Hepatocyte (in vitro differentiated cells): ENCODE measurements around the gene CHST3. TPM values are rescaled to one million over a fixed set of nuclear protein-coding genes. Genes with fewer than 3 reads are reported as not detected.
A peak's percentile ranks its signal among the peaks of the same experiment; 100 is the strongest.

Experiments
- DNase-seq: peaks from one replicate; pipeline ENCODE4 v3.0.0-alpha.2; 2016; ENCODE audit warnings: low spot score
- H2AFZ ChIP-seq: fragments of 200-600 bp; sonication (generic); 2 replicates; pipeline ENCODE4 v1.6.0; 2016; ENCODE audit warnings: antibody characterized with exemption, mild to moderate bottlenecking
- H3K27ac ChIP-seq: fragments of 200-600 bp; sonication (generic); 2 replicates; pipeline ENCODE4 v1.5.1; 2016; ENCODE audit warnings: mild to moderate bottlenecking
- H3K27me3 ChIP-seq: fragments of 200-600 bp; sonication (generic); 2 replicates; pipeline ENCODE4 v1.6.1; 2016
- H3K36me3 ChIP-seq: fragments of 200-600 bp; sonication (generic); replicated peaks from 2 replicates; pipeline ENCODE4 v1.5.1; 2016; ENCODE audit warnings: low read depth; ENCODE audit not compliant: insufficient read depth
- H3K4me1 ChIP-seq: fragments of 200-600 bp; sonication (generic); 2 replicates; pipeline ENCODE4 v1.5.1; 2016; ENCODE audit warnings: mild to moderate bottlenecking, moderate library complexity; ENCODE audit not compliant: insufficient read depth
- H3K4me2 ChIP-seq: fragments of 200-600 bp; sonication (generic); 2 replicates; pipeline ENCODE4 v1.6.0; 2016
- H3K4me3 ChIP-seq: fragments of 200-600 bp; sonication (generic); 2 replicates; pipeline ENCODE4 v1.5.1; 2016; ENCODE audit warnings: mild to moderate bottlenecking
- H3K79me2 ChIP-seq: fragments of 200-600 bp; sonication (generic); 2 replicates; pipeline ENCODE4 v1.6.0; 2017; ENCODE audit warnings: mild to moderate bottlenecking
- H3K9me2 ChIP-seq: fragments of 200-600 bp; sonication (generic); replicated peaks from 2 replicates; pipeline ENCODE4 v1.6.0; 2017; ENCODE audit warnings: mild to moderate bottlenecking; ENCODE audit not compliant: insufficient read depth
- H3K9me3 ChIP-seq: fragments of 200-600 bp; sonication (generic); 2 replicates; pipeline ENCODE4 v1.5.1; 2016; ENCODE audit warnings: low read depth, mild to moderate bottlenecking
- H4K20me1 ChIP-seq: fragments of 200-600 bp; sonication (generic); 2 replicates; pipeline ENCODE4 v1.6.0; 2016; ENCODE audit warnings: mild to moderate bottlenecking; ENCODE audit not compliant: insufficient read depth, poor library complexity, severe bottlenecking
- CTCF ChIP-seq: fragments of 200-600 bp; sonication (generic); IDR thresholded peaks from 2 replicates; pipeline ENCODE4 v1.5.1; 2016; ENCODE audit warnings: antibody characterized with exemption, mild to moderate bottlenecking; ENCODE audit not compliant: poor library complexity
- EZH2 ChIP-seq: fragments of 200-600 bp; sonication (generic); IDR thresholded peaks from 2 replicates; pipeline ENCODE4 v1.6.1; 2016; ENCODE audit warnings: antibody characterized with exemption, mild to moderate bottlenecking, borderline replicate concordance
- EZH2phosphoT487 ChIP-seq: fragments of 200-600 bp; sonication (generic); IDR thresholded peaks from one replicate; pipeline ENCODE4 v1.6.1; 2018; ENCODE audit warnings: antibody characterized with exemption, mild to moderate bottlenecking, low read depth, moderate library complexity; ENCODE audit not compliant: unreplicated experiment, severe bottlenecking
- WGBS: methylation state at CpG from one replicate; pipeline ENCODE4 v1.1.6; 2016; ENCODE audit warnings: low lambda C conversion rate; ENCODE audit errors: missing lambda C conversion rate; 5-methylcytosine and 5-hydroxymethylcytosine counted together
- polyA plus RNA-seq: library from polyadenylated mRNA; unstranded; fragments of >200 nt; fragmentation: Nextera tagmentation; extraction: Ambion mirVana; gene quantifications from 2 replicates; pipeline ENCODE4 v1.2.1, GENCODE V29; 2016
- total RNA-seq: library from RNA; depleted of rRNA; stranded (reverse); fragments of >200 nt; gene quantifications from 2 replicates; pipeline ENCODE4 v1.2.3, GENCODE V29; 2014

CHST3 gene
- total and polyA plus RNA-seq, 2 experiments from 2014 or later: 6.8 to 14.1 TPM

GRCh38 chr10:71920540-71921323 is 43.5 kb upstream of the CHST3 start:
- H3K9me2 ChIP-seq: no peaks in the 10 kb centered on the region
- H3K27ac ChIP-seq: peak overlapping the region; percentile 61
- no peaks in the 10 kb centered on the region for H3K9me3 ChIP-seq
- peak overlapping the region; percentile 16 for H3K4me2 ChIP-seq
- no peak overlapping the region for H3K4me3 ChIP-seq
- peaks cover 7% of the 10 kb centered on the region for H3K4me1 ChIP-seq
- H3K79me2 ChIP-seq: no peaks in the 10 kb centered on the region
- no peak overlapping the region for H2AFZ ChIP-seq
- H3K36me3 ChIP-seq: no peaks in the 10 kb centered on the region
- DNase-seq: no peak
- H4K20me1 ChIP-seq: no peaks in the 10 kb centered on the region
- WGBS: 66% methylated on average over 9 of the region's 9 CpGs
- H3K27me3 ChIP-seq: no peaks in the 10 kb centered on the region
- TF ChIP-seq CTCF (no peak), EZH2phosphoT487 (no peak), EZH2 (no peak)

- DNase-seq: peak; percentile 56
- no peak overlapping the region for H3K27ac ChIP-seq
- H3K4me2 ChIP-seq: peak overlapping the region; percentile 4
- no peaks in the 10 kb centered on the region for H4K20me1 ChIP-seq
- H3K36me3 ChIP-seq: no peaks in the 10 kb centered on the region
- H3K79me2 ChIP-seq: no peaks in the 10 kb centered on the region
- peaks cover 7% of the 10 kb centered on the region for H3K4me1 ChIP-seq
- TF ChIP-seq CTCF: no peak
- TF ChIP-seq EZH2phosphoT487: no peak
- TF ChIP-seq EZH2: no peak
- 68% methylated on average over 4 of the region's 4 CpGs for WGBS
- H2AFZ ChIP-seq: no peak overlapping the region
- no peaks in the 10 kb centered on the region for H3K9me2 ChIP-seq
- no peaks in the 10 kb centered on the region for H3K9me3 ChIP-seq
- no peak overlapping the region for H3K4me3 ChIP-seq
- no peaks in the 10 kb centered on the region for H3K27me3 ChIP-seq
Observed at GRCh38 chr10:71921324-71922027, 42.7 kb upstream of the CHST3 start.

GRCh38 chr10:71923138-71923692 is 41.0 kb upstream of the CHST3 start:
- Histone ChIP-seq H3K9me2 (no peaks in the 10 kb centered on the region), H3K4me3 (no peak overlapping the region), H3K9me3 (no peaks in the 10 kb centered on the region), H3K27me3 (no peaks in the 10 kb centered on the region), H3K4me1 (peaks cover 7% of the 10 kb centered on the region), H3K27ac (no peak overlapping the region), H3K79me2 (no peaks in the 10 kb centered on the region), H4K20me1 (no peaks in the 10 kb centered on the region), H3K36me3 (no peaks in the 10 kb centered on the region), H2AFZ (no peak overlapping the region), H3K4me2 (no peak overlapping the region)
- 66% methylated on average over 7 of the region's 7 CpGs for WGBS
- no peak for TF ChIP-seq EZH2phosphoT487
- TF ChIP-seq CTCF: no peak
- TF ChIP-seq EZH2: no peak
- no peak for DNase-seq
